ENCODE data around the gene CDK14.

The CDK14 gene

GRCh38 chr7:90838799-90839198, 242.7 kb downstream of the CDK14 start:
- Histone ChIP-seq H3K36me3 (ENCODE audit: control insufficient read depth in 5 of 5, insufficient read depth in 5 of 5, low read length in 5 of 5) (peaks cover 0 to 4% (median 0%) of the 10 kb centered on the region in 5 donors), H3K4me1 (ENCODE audit: control insufficient read depth in 5 of 5, insufficient read depth in 5 of 5, low read length in 5 of 5) (peaks cover 0 to 4% (median 0%) of the 10 kb centered on the region in 5 donors), H3K27ac (ENCODE audit: low read depth, low read length) (no peak overlapping the region), H3K4me3 (ENCODE audit: low read depth in 1 of 5, low read length in 5 of 5) (no peak overlapping the region), H3K9me3 (ENCODE audit: control insufficient read depth in 5 of 5, low read length in 5 of 5) (peaks cover 0 to 12% (median 0%) of the 10 kb centered on the region in 5 donors), H3K27me3 (ENCODE audit: control insufficient read depth in 5 of 5, insufficient read depth in 4 of 5, low read length in 5 of 5) (no peaks in the 10 kb centered on the region), H3K9ac (ENCODE audit: low read length in 5 of 5) (no peak overlapping the region)

- H3K27ac ChIP-seq (ENCODE audit: low read depth, low read length), result no peak overlapping the region
- no peak overlapping the region for H3K9ac ChIP-seq (ENCODE audit: low read length in 5 of 5)
- peaks cover 0 to 12% (median 0%) of the 10 kb centered on the region in 5 donors for H3K9me3 ChIP-seq (ENCODE audit: control insufficient read depth in 5 of 5, low read length in 5 of 5)
- peaks cover 0 to 4% (median 0%) of the 10 kb centered on the region in 5 donors for H3K4me1 ChIP-seq (ENCODE audit: control insufficient read depth in 5 of 5, insufficient read depth in 5 of 5, low read length in 5 of 5)
- H3K4me3 ChIP-seq (ENCODE audit: low read depth in 1 of 5, low read length in 5 of 5), result no peak overlapping the region
- H3K36me3 ChIP-seq (ENCODE audit: control insufficient read depth in 5 of 5, insufficient read depth in 5 of 5, low read length in 5 of 5), result peaks cover 0 to 4% (median 0%) of the 10 kb centered on the region in 5 donors
- no peaks in the 10 kb centered on the region for H3K27me3 ChIP-seq (ENCODE audit: control insufficient read depth in 5 of 5, insufficient read depth in 4 of 5, low read length in 5 of 5)
These were observed 243.2 kb downstream of the CDK14 start for GRCh38 chr7:90839316-90839715.

- H3K9me3 ChIP-seq (ENCODE audit: control insufficient read depth in 5 of 5, low read length in 5 of 5), result peaks cover 0 to 12% (median 0%) of the 10 kb centered on the region in 5 donors
- H3K9ac ChIP-seq (ENCODE audit: low read length in 5 of 5), result no peak overlapping the region
- peaks cover 0 to 4% (median 0%) of the 10 kb centered on the region in 5 donors for H3K4me1 ChIP-seq (ENCODE audit: control insufficient read depth in 5 of 5, insufficient read depth in 5 of 5, low read length in 5 of 5)
- no peak overlapping the region for H3K4me3 ChIP-seq (ENCODE audit: low read depth in 1 of 5, low read length in 5 of 5)
- peaks cover 0 to 4% (median 0%) of the 10 kb centered on the region in 5 donors for H3K36me3 ChIP-seq (ENCODE audit: control insufficient read depth in 5 of 5, insufficient read depth in 5 of 5, low read length in 5 of 5)
- H3K27me3 ChIP-seq (ENCODE audit: control insufficient read depth in 5 of 5, insufficient read depth in 4 of 5, low read length in 5 of 5), result no peaks in the 10 kb centered on the region
- no peak overlapping the region for H3K27ac ChIP-seq (ENCODE audit: low read depth, low read length)
These were observed 243.7 kb downstream of the CDK14 start for GRCh38 chr7:90839727-90840291.

GRCh38 chr7:90841759-90842429, 245.8 kb downstream of the CDK14 start:
- Histone ChIP-seq H3K9me3 (ENCODE audit: control insufficient read depth in 5 of 5, low read length in 5 of 5) (peaks cover 0 to 10% (median 0%) of the 10 kb centered on the region in 5 donors), H3K27ac (ENCODE audit: low read depth, low read length) (no peak overlapping the region), H3K9ac (ENCODE audit: low read length in 5 of 5) (no peak overlapping the region), H3K36me3 (ENCODE audit: control insufficient read depth in 5 of 5, insufficient read depth in 5 of 5, low read length in 5 of 5) (no peaks in the 10 kb centered on the region), H3K4me3 (ENCODE audit: low read depth in 1 of 5, low read length in 5 of 5) (no peak overlapping the region), H3K27me3 (ENCODE audit: control insufficient read depth in 5 of 5, insufficient read depth in 4 of 5, low read length in 5 of 5) (no peaks in the 10 kb centered on the region), H3K4me1 (ENCODE audit: control insufficient read depth in 5 of 5, insufficient read depth in 5 of 5, low read length in 5 of 5) (peaks cover 0 to 4% (median 0%) of the 10 kb centered on the region in 5 donors)

- no peak overlapping the region for H3K27ac ChIP-seq (ENCODE audit: low read depth, low read length)
- no peak overlapping the region for H3K9ac ChIP-seq (ENCODE audit: low read length in 5 of 5)
- no peak overlapping the region for H3K4me3 ChIP-seq (ENCODE audit: low read depth in 1 of 5, low read length in 5 of 5)
- no peaks in the 10 kb centered on the region for H3K27me3 ChIP-seq (ENCODE audit: control insufficient read depth in 5 of 5, insufficient read depth in 4 of 5, low read length in 5 of 5)
- no peaks in the 10 kb centered on the region for H3K36me3 ChIP-seq (ENCODE audit: control insufficient read depth in 5 of 5, insufficient read depth in 5 of 5, low read length in 5 of 5)
- H3K4me1 ChIP-seq (ENCODE audit: control insufficient read depth in 5 of 5, insufficient read depth in 5 of 5, low read length in 5 of 5), result peaks cover 0 to 4% (median 0%) of the 10 kb centered on the region in 5 donors
- H3K9me3 ChIP-seq (ENCODE audit: control insufficient read depth in 5 of 5, low read length in 5 of 5), result peaks cover 0 to 10% (median 0%) of the 10 kb centered on the region in 5 donors
These were observed 246.3 kb downstream of the CDK14 start for GRCh38 chr7:90842430-90842788.

GRCh38 chr7:90843472-90843871, 247.4 kb downstream of the CDK14 start:
- Histone ChIP-seq H3K4me1 (ENCODE audit: control insufficient read depth in 5 of 5, insufficient read depth in 5 of 5, low read length in 5 of 5) (peaks cover 0 to 4% (median 0%) of the 10 kb centered on the region in 5 donors), H3K36me3 (ENCODE audit: control insufficient read depth in 5 of 5, insufficient read depth in 5 of 5, low read length in 5 of 5) (no peaks in the 10 kb centered on the region), H3K27me3 (ENCODE audit: control insufficient read depth in 5 of 5, insufficient read depth in 4 of 5, low read length in 5 of 5) (no peaks in the 10 kb centered on the region), H3K9ac (ENCODE audit: low read length in 5 of 5) (no peak overlapping the region), H3K4me3 (ENCODE audit: low read depth in 1 of 5, low read length in 5 of 5) (no peak overlapping the region), H3K9me3 (ENCODE audit: control insufficient read depth in 5 of 5, low read length in 5 of 5) (peaks cover 0 to 8% (median 0%) of the 10 kb centered on the region in 5 donors), H3K27ac (ENCODE audit: low read depth, low read length) (no peak overlapping the region)

GRCh38 chr7:90844421-90844820, 248.3 kb downstream of the CDK14 start:
- peaks cover 0 to 4% (median 0%) of the 10 kb centered on the region in 5 donors for H3K4me1 ChIP-seq (ENCODE audit: control insufficient read depth in 5 of 5, insufficient read depth in 5 of 5, low read length in 5 of 5)
- H3K36me3 ChIP-seq (ENCODE audit: control insufficient read depth in 5 of 5, insufficient read depth in 5 of 5, low read length in 5 of 5), result no peaks in the 10 kb centered on the region
- no peak overlapping the region for H3K4me3 ChIP-seq (ENCODE audit: low read depth in 1 of 5, low read length in 5 of 5)
- H3K9me3 ChIP-seq (ENCODE audit: control insufficient read depth in 5 of 5, low read length in 5 of 5), result no peaks in the 10 kb centered on the region
- no peaks in the 10 kb centered on the region for H3K27me3 ChIP-seq (ENCODE audit: control insufficient read depth in 5 of 5, insufficient read depth in 4 of 5, low read length in 5 of 5)
- H3K9ac ChIP-seq (ENCODE audit: low read length in 5 of 5), result no peak overlapping the region
- H3K27ac ChIP-seq (ENCODE audit: low read depth, low read length), result no peak overlapping the region

- Histone ChIP-seq H3K36me3 (ENCODE audit: control insufficient read depth in 5 of 5, insufficient read depth in 5 of 5, low read length in 5 of 5) (no peaks in the 10 kb centered on the region), H3K27me3 (ENCODE audit: control insufficient read depth in 5 of 5, insufficient read depth in 4 of 5, low read length in 5 of 5) (no peaks in the 10 kb centered on the region), H3K9ac (ENCODE audit: low read length in 5 of 5) (no peak overlapping the region), H3K9me3 (ENCODE audit: control insufficient read depth in 5 of 5, low read length in 5 of 5) (no peaks in the 10 kb centered on the region), H3K4me3 (ENCODE audit: low read depth in 1 of 5, low read length in 5 of 5) (no peak overlapping the region), H3K4me1 (ENCODE audit: control insufficient read depth in 5 of 5, insufficient read depth in 5 of 5, low read length in 5 of 5) (peaks cover 0 to 4% (median 0%) of the 10 kb centered on the region in 5 donors), H3K27ac (ENCODE audit: low read depth, low read length) (no peak overlapping the region)
These were observed 250.1 kb downstream of the CDK14 start for GRCh38 chr7:90846192-90846591.

GRCh38 chr7:90850066-90850465, 253.9 kb downstream of the CDK14 start:
- Histone ChIP-seq H3K36me3 (ENCODE audit: control insufficient read depth in 5 of 5, insufficient read depth in 5 of 5, low read length in 5 of 5) (no peaks in the 10 kb centered on the region), H3K4me3 (ENCODE audit: low read depth in 1 of 5, low read length in 5 of 5) (no peak overlapping the region)

GRCh38 chr7:90850471-90850870, 254.3 kb downstream of the CDK14 start:
- Histone ChIP-seq H3K27ac (ENCODE audit: low read depth, low read length) (no peak overlapping the region), H3K36me3 (ENCODE audit: control insufficient read depth in 5 of 5, insufficient read depth in 5 of 5, low read length in 5 of 5) (no peaks in the 10 kb centered on the region), H3K9me3 (ENCODE audit: control insufficient read depth in 5 of 5, low read length in 5 of 5) (no peaks in the 10 kb centered on the region), H3K9ac (ENCODE audit: low read length in 5 of 5) (no peak overlapping the region), H3K4me3 (ENCODE audit: low read depth in 1 of 5, low read length in 5 of 5) (no peak overlapping the region), H3K4me1 (ENCODE audit: control insufficient read depth in 5 of 5, insufficient read depth in 5 of 5, low read length in 5 of 5) (no peaks in the 10 kb centered on the region), H3K27me3 (ENCODE audit: control insufficient read depth in 5 of 5, insufficient read depth in 4 of 5, low read length in 5 of 5) (no peaks in the 10 kb centered on the region)

More at GRCh38 chr7:90850066-90850465, 253.9 kb downstream of the CDK14 start:
- H3K9ac ChIP-seq (ENCODE audit: low read length in 5 of 5), result no peak overlapping the region
- no peaks in the 10 kb centered on the region for H3K27me3 ChIP-seq (ENCODE audit: control insufficient read depth in 5 of 5, insufficient read depth in 4 of 5, low read length in 5 of 5)
- H3K27ac ChIP-seq (ENCODE audit: low read depth, low read length), result no peak overlapping the region
- no peaks in the 10 kb centered on the region for H3K9me3 ChIP-seq (ENCODE audit: control insufficient read depth in 5 of 5, low read length in 5 of 5)
- H3K4me1 ChIP-seq (ENCODE audit: control insufficient read depth in 5 of 5, insufficient read depth in 5 of 5, low read length in 5 of 5), result no peaks in the 10 kb centered on the region
